Stimulated activated CD8-positive, alpha-beta memory T cell treated with anti-CD3 and anti-CD28 coated beads, Interleukin-7, amount 100 ng/mL, for 1 hour (primary cell): ENCODE data around the gene CRYZL1.

ENCODE experiments used
- DNase-seq, 2 donors: peaks; one replicate each; pipeline ENCODE4 v3.0.0-alpha.2; 2020; ENCODE audit warnings: low read depth in 2 of 2

The CRYZL1 gene

GRCh38 chr21:33541105-33541711, 100.3 kb downstream of the CRYZL1 start:
- DNase-seq = no peak

DNA sequence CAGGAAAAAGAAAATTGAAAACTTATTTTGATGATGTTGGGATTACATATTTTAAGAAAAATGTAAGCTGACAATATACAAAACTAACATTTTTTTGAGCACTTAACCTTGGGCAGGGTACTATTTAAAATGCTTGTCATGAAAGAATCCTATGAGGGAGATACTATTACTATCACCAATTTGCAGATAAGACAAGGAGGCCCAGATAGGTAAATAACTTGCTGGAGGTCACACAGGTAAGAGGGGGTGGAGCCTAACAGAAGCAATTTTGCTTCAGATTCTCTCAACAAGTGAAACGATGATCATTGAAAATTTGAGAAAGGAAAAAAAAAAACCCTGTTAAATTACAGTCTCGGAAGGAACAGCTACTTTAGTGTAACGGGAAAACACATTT, 100.8 kb downstream of the CRYZL1 start:
- no peak for DNase-seq

DNA sequence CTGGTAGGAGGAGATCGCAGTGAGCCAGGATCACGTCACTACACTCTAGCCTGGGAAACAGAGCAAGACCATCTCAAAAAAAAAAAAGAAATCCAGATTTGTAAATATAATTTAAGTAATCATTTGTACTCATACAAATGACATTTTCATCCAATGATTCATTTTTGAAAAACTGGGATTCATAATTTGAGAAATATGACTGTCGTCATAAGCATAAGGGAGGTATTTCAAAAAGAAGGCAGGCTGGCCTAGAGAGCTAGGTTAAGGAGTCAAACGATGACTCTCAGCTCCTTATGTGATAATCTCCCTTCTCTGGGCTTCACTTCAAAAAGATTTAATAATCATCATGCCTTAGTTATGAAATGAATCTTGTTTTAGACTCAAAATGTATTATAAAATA, 101.9 kb downstream of the CRYZL1 start:
- DNase-seq = no peak
